Ureter (tissue), 1 donor: ENCODE measurements around the gene TMEM205. TPM values are rescaled to one million over a fixed set of nuclear protein-coding genes. Genes with fewer than 3 reads are reported as not detected.
A peak's percentile ranks its signal among the peaks of the same experiment; 100 is the strongest.
"Not testable (repeated sequence)": the region's sequence is repeated elsewhere in the genome, so short reads cannot be mapped to it uniquely, and the experiment has no call there.

Source experiments
- DNase-seq: peaks from one replicate; pipeline ENCODE4 v3.0.0-alpha.2; 2020; ENCODE audit warnings: low spot score
- total RNA-seq: library from RNA; stranded (reverse); gene quantifications from one replicate; pipeline ENCODE4 v1.2.4, GENCODE V29; 2023
- donor health status: DM: yes; HTN: yes; CAD: no.

Gene TMEM205
- 185 TPM for total RNA-seq

- DNase-seq = peak; percentile 100
Measured at GRCh38 chr19:11346104-11346940, at the start of gene TMEM205, which contains the start of gene CCDC159. Gene TMEM205 (minus strand): TSS chr19:11346268. CDS start chr19:11345619, 649 bp downstream. Gene CCDC159 (plus strand): TSS chr19:11346519. CDS start chr19:11346607, 88 bp downstream.

DNA sequence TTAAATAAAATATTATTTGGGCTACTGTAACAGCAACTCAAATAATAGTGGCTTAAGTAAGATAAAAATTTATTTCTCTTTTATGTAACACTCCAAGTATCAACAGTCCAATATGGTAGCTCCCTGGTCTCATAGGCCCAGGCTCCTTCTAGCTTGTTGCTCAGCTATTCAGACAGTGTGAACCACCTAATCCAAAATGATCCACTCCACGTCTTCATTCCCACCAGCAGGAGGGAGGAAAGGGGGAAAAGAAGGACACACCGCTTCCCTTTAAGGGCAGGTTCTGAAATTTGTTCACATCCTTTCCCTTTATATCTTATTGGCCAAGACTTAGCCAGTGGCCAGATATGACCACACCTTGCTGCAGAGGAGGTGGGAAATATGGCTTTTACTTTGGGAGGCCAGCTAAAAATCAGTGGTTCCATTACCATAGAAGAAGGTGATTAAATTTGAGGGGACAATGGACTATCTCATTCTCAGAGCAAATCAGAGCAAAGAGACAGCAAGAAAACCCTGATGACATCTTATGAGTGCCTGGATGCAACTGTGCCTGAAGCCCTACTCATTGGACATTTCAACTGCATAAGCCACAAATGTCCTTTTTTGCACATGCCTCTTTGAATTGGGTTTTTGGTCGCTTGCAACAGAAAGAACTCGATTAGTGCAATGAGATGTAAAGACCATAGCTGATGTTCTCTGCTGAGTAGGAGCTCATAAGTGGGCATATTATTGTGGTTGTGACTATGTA is 45.0 kb upstream of the TMEM205 start:
- no peak for DNase-seq

DNA sequence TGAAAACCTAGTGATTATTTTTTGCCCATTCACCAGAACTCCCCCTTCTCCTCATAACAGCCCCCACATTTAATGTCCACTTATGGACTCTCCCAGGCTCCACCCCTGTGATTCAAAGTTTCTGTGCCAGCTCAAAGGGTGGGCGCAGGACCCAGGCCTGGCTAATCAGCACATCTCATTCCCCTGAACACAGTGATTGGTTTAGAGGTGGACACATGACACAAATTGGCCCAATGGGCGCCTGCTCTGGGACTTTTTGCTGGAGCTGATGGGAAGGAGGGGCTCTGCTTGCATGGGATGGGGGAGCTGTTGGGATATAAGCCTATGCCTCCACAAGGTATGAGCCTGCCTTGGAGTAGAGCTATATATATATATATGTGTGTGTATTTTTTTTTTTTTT is 44.3 kb upstream of the TMEM205 start:
- no peak for DNase-seq

GRCh38 chr19:11387162-11388034 is 41.3 kb upstream of the TMEM205 start:
- no peak for DNase-seq

- no peak for DNase-seq
Measured at GRCh38 chr19:11384778-11385129, 38.7 kb upstream of the TMEM205 start.

GRCh38 chr19:11383706-11384048 is 37.6 kb upstream of the TMEM205 start:
- DNase-seq = no peak

GRCh38 chr19:11382898-11383705 is 37.0 kb upstream of the TMEM205 start:
- no peak for DNase-seq

DNA sequence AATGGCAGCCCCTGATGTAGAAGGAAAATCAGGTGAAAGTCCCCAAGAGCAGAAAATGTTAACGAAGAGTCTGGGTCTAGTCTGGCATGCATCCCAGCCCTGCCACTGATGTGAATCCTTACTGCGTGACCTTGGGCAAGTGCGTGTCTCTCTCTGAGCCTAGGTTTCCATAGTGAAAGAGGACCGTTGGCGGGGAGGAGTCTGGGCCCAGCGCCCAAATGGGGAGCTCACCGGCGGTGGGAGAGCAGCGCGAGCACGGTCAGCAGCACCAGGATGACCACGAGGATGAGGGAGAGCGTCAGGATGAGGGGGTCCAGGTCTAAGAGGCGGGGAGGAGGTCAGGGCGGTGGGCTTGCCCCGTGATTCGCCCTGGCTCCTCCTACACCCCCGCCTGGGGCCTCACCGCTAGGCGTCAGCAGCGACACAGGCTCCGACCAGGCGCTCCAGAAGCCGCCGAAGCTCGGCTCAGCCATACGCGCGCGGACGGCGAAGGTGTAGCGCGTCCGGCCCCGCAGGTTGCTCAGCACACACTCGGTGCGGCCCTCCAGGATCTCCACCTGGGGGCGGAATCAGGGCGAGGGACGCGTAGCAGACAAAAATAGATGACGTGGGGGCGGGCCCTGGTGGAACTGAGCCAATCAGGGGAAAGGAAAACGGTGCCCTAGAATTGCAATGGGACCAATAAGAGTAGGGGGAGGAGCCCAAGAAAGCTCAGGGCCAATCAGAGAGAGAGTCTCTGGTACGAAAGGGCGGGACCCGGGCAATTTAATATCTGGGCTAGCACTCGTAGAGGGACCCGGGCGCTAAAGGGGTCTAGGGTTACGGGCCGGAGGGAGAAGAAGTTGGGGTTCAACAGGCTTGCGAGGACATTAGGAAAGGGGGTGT is 34.8 kb upstream of the TMEM205 start:
- peak; percentile 97 for DNase-seq

DNA sequence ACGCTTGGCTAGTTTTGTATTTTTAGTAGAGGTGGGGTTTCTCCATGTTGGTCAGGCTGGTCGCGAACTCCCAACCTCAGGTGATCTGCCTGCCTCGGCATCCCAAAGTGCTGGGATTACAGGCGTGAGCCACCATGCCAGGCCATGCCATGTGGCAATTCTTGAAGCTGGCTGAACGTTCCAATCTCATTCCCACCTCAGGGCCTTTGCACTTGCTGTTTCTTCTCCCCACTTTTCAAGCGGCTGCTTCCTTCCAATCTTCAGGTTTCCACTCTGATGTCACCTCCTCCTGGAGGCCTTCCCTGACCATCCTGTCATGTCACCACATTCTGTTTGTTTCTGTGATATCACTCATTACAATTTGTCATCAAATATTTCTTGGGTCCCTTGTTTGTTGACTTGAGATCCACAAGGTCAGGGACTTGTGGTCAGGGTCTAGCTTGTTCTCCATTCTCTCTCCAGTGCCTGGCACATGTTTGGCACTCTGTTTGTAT is 33.8 kb upstream of the TMEM205 start:
- DNase-seq = no peak

DNA sequence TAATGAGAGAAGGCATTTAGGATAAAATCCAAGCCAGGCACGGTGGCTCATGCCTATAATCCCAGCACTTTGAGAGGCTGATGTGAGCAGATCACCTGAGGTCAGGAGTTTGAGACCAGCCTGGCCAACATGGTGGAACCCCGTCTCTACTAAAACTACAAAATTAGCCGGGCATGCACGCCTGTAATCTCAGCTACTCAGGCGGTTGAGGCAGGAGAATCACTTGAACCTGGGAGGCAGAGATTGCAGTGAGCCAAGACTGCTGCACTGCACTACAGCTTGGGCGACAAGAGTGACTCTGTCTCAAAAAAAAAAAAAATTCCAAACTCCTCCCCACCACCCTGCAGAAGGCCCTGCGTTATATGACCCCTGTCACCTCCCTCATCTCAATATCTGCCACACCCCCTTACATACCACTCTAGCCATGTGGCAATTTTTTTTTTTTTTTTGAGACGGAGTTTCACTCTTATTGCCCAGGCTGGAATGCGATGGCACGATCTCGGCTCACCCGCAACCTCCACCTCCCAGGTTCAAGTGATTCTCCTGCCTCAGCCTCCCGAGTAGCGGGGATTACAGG is 33.3 kb upstream of the TMEM205 start:
- DNase-seq = not testable (repeated sequence)

GRCh38 chr19:11378319-11379189 is 32.5 kb upstream of the TMEM205 start:
- DNase-seq = no peak

DNA sequence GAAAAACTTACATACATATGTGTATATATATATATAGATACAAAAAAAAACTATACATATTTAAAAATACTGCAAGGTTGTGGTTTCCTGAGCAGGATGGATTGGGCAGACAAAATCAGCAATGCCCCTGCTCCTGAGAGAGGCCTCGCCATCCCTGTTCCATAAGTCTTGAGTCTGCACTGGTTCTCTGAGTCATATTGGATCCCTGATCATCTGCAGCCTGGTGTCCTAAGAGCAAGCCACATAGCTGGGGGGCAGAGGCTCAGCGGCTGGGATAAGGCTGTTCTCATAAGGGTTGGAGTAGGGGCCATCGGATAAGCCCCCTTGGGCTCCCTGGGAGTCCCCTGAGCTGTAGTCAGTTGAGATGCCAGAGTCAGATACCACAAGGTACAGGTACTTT is 31.7 kb upstream of the TMEM205 start:
- no peak for DNase-seq

GRCh38 chr19:11377237-11377636 is 31.2 kb upstream of the TMEM205 start:
- DNase-seq = no peak

DNA sequence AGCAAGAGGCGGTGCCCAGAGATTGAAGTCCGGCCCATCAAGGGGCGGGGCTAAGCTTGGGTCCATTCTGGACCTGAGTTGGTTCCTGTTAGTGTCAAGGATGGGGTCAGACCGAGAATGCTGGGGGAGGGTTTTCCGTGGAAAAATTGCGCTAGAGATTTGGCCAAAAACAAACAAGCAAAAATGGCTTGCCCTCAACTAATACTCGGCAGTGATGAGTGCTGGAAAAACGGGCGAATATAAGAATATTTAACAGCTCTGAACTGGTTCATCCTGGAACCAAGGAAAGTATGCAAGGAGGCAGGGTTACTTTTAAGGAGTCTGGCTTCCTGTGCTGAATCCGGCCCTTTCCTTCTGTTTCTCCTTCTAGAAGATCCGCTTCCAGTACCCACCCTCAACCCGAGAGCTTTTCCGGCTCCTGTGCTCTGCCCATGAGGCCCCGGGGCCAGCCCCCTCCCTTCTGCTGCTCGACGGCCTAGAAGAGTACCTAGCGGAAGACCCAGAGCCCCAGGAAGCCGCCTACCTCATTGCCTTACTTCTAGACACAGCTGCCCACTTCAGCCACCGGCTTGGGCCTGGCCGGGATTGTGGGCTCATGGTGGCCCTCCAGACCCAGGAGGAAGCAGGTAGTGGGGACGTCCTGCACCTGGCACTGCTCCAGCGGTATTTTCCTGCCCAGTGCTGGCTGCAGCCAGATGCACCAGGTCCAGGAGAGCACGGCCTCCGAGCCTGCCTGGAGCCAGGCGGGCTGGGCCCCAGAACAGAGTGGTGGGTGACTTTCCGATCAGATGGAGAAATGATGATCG is 29.3 kb upstream of the TMEM205 start:
- DNase-seq = peak; percentile 75

DNA sequence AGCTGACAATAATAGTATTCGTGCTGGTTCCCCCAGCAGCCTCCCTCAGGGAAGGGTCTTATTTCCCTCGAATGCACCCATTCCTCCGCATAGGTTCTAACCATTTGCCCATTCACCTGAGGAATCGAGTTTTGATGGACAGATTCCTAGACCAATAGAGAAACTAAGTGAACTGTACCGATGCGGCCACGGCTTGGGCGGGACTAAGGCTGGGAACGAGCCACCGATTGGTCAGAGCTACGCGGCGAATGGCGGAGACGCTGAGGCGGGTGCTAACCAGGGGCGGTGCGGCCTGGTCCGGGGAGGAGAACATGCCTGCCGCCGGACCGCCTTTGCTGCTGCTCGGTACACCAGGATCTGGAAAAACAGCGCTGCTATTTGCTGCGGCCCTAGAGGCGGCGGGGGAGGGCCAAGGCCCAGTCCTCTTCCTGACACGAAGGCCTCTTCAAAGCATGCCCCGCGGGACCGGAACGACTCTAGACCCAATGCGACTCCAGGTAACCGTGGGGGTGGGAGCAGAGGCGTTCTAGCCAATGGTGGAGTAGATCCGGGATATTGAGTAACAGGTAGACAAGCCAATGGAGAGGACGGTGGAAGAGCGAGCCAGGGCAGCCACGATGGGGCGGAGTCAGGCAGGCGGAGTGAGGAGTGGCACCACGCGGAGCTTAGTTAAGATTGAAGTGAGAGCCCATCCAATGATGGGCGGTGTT is 28.5 kb upstream of the TMEM205 start, which contains the start of gene SWSAP1:
TSS of gene SWSAP1 (plus strand) at position 234 of the 710 bp plus-strand sequence. CDS start at position 249, 15 bp downstream.
- peak; percentile 99 for DNase-seq

GRCh38 chr19:11373885-11374432 is 27.9 kb upstream of the TMEM205 start:
- no peak for DNase-seq
